Measurements from ENCODE around the gene SERPINA4. TPM values are rescaled to one million over a fixed set of nuclear protein-coding genes. Genes with fewer than 3 reads are reported as not detected.

Gene SERPINA4
- total and polyA plus RNA-seq, 9 of the 15 experiments (the other 6 are each of a cell fraction or from before 2014, with no cell fraction given): not detected

DNA sequence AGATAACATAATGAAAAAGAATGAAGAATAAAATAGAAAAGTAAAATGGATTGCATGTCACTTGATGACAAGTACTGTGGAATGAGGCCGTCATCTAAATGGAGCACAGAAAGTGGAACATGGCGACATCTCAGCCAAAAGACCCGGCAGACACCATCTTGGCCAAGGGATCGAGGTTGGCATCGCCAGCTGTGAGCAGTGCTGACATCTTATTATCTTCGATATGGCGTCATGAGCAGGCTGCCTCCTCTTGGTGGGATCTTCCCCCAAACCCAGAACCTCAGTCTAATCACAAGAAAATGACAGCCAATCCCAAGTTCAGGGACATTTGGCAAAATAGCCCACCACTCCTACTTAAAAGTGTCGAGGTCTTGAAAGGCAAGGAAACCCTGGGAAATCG lies 35.1 kb downstream of the SERPINA4 start:
- ChIA-PET POLR2A (no interaction called here), CTCF (ENCODE audit: low intra/inter-chr PET ratio) (no interaction called here)
- DNase-seq (ENCODE audit: extremely low read depth in 1 of 4, low spot score in 3 of 4): no peak
- no peak for ATAC-seq
- Histone ChIP-seq H3K9ac (ENCODE audit: insufficient read depth in 1 of 2, low read depth in 2 of 2, low read length in 2 of 2) (no peak overlapping the region), H3K4me2 (ENCODE audit: insufficient read depth, low read length) (no peak overlapping the region), H3K9me3 (replicated peaks; ENCODE audit: control insufficient read depth, insufficient read depth, low read depth, low read length) (no peaks in the 10 kb centered on the region), H3K4me1 (replicated peaks in 1 of 2; ENCODE audit: control insufficient read depth in 2 of 2, insufficient read depth in 2 of 2, low read length in 2 of 2) (no peaks in the 10 kb centered on the region), H4K20me1 (replicated peaks; ENCODE audit: control insufficient read depth, insufficient read depth, low read length) (no peaks in the 10 kb centered on the region), H3K27me3 (ENCODE audit: control insufficient read depth in 2 of 2, insufficient read depth in 2 of 2, low read length in 2 of 2) (no peaks in the 10 kb centered on the region), H3K4me3 (no peak overlapping the region), H3K9me1 (ENCODE audit: control insufficient read depth, insufficient read depth, low read length) (no peaks in the 10 kb centered on the region), H3K79me2 (ENCODE audit: control insufficient read depth, insufficient read depth, low read length) (no peaks in the 10 kb centered on the region), H3K36me3 (ENCODE audit: control insufficient read depth, insufficient read depth, low read length) (no peaks in the 10 kb centered on the region), H3K27ac (ENCODE audit: extremely low read depth, low read depth, low read length) (no peak overlapping the region), H2AFZ (ENCODE audit: low read depth, low read length) (no peak overlapping the region)
- WGBS (ENCODE audit: insufficient coverage, low coverage, missing lambda C conversion rate): 4% methylated on average over 7 of the region's 9 CpGs
- no peak for FAIRE-seq
- intact Hi-C loops (cut with micrococcal nuclease): no loop called here
- no TSS peak for BruUV-seq (replicated peaks)
- in situ Hi-C loops (cut with MboI): no loop called here
- TF ChIP-seq, protein P1, sequence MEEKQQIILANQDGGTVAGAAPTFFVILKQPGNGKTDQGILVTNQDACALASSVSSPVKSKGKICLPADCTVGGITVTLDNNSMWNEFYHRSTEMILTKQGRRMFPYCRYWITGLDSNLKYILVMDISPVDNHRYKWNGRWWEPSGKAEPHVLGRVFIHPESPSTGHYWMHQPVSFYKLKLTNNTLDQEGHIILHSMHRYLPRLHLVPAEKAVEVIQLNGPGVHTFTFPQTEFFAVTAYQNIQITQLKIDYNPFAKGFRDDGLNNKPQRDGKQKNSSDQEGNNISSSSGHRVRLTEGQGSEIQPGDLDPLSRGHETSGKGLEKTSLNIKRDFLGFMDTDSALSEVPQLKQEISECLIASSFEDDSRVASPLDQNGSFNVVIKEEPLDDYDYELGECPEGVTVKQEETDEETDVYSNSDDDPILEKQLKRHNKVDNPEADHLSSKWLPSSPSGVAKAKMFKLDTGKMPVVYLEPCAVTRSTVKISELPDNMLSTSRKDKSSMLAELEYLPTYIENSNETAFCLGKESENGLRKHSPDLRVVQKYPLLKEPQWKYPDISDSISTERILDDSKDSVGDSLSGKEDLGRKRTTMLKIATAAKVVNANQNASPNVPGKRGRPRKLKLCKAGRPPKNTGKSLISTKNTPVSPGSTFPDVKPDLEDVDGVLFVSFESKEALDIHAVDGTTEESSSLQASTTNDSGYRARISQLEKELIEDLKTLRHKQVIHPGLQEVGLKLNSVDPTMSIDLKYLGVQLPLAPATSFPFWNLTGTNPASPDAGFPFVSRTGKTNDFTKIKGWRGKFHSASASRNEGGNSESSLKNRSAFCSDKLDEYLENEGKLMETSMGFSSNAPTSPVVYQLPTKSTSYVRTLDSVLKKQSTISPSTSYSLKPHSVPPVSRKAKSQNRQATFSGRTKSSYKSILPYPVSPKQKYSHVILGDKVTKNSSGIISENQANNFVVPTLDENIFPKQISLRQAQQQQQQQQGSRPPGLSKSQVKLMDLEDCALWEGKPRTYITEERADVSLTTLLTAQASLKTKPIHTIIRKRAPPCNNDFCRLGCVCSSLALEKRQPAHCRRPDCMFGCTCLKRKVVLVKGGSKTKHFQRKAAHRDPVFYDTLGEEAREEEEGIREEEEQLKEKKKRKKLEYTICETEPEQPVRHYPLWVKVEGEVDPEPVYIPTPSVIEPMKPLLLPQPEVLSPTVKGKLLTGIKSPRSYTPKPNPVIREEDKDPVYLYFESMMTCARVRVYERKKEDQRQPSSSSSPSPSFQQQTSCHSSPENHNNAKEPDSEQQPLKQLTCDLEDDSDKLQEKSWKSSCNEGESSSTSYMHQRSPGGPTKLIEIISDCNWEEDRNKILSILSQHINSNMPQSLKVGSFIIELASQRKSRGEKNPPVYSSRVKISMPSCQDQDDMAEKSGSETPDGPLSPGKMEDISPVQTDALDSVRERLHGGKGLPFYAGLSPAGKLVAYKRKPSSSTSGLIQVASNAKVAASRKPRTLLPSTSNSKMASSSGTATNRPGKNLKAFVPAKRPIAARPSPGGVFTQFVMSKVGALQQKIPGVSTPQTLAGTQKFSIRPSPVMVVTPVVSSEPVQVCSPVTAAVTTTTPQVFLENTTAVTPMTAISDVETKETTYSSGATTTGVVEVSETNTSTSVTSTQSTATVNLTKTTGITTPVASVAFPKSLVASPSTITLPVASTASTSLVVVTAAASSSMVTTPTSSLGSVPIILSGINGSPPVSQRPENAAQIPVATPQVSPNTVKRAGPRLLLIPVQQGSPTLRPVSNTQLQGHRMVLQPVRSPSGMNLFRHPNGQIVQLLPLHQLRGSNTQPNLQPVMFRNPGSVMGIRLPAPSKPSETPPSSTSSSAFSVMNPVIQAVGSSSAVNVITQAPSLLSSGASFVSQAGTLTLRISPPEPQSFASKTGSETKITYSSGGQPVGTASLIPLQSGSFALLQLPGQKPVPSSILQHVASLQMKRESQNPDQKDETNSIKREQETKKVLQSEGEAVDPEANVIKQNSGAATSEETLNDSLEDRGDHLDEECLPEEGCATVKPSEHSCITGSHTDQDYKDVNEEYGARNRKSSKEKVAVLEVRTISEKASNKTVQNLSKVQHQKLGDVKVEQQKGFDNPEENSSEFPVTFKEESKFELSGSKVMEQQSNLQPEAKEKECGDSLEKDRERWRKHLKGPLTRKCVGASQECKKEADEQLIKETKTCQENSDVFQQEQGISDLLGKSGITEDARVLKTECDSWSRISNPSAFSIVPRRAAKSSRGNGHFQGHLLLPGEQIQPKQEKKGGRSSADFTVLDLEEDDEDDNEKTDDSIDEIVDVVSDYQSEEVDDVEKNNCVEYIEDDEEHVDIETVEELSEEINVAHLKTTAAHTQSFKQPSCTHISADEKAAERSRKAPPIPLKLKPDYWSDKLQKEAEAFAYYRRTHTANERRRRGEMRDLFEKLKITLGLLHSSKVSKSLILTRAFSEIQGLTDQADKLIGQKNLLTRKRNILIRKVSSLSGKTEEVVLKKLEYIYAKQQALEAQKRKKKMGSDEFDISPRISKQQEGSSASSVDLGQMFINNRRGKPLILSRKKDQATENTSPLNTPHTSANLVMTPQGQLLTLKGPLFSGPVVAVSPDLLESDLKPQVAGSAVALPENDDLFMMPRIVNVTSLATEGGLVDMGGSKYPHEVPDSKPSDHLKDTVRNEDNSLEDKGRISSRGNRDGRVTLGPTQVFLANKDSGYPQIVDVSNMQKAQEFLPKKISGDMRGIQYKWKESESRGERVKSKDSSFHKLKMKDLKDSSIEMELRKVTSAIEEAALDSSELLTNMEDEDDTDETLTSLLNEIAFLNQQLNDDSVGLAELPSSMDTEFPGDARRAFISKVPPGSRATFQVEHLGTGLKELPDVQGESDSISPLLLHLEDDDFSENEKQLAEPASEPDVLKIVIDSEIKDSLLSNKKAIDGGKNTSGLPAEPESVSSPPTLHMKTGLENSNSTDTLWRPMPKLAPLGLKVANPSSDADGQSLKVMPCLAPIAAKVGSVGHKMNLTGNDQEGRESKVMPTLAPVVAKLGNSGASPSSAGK (IDR thresholded peaks at IDR 0.05): no peak
- TF ChIP-seq, protein P2, sequence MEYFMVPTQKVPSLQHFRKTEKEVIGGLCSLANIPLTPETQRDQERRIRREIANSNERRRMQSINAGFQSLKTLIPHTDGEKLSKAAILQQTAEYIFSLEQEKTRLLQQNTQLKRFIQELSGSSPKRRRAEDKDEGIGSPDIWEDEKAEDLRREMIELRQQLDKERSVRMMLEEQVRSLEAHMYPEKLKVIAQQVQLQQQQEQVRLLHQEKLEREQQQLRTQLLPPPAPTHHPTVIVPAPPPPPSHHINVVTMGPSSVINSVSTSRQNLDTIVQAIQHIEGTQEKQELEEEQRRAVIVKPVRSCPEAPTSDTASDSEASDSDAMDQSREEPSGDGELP (CRISPR knock-in tag; IDR thresholded peaks at IDR 0.05; ENCODE audit: borderline replicate concordance): no peak
- TF ChIP-seq FOXJ2 (tag; IDR thresholded peaks at IDR 0.05) (no peak), GATAD2A (IDR thresholded peaks at IDR 0.05) (no peak), RB1 (IDR thresholded peaks at IDR 0.05; ENCODE audit: low read depth) (no peak), SMARCB1 (IDR thresholded peaks at IDR 0.05; ENCODE audit: insufficient read length, low read depth) (no peak), SMARCC2 (IDR thresholded peaks at IDR 0.05; ENCODE audit: low read depth) (no peak), POLR2AphosphoS5 (IDR thresholded peaks at IDR 0.05; ENCODE audit: control insufficient read depth, insufficient read depth, low read depth, low read length) (no peak), KLF6 (CRISPR knock-in tag; IDR thresholded peaks at IDR 0.05; ENCODE audit: borderline replicate concordance) (no peak), SIX5 (IDR thresholded peaks at IDR 0.05; ENCODE audit: borderline replicate concordance in 1 of 2, insufficient read depth in 1 of 2, low read depth in 1 of 2, low read length in 2 of 2) (no peak), RBBP5 (IDR thresholded peaks at IDR 0.05; ENCODE audit: borderline replicate concordance, insufficient read depth, low read length, poor library complexity, severe bottlenecking) (no peak)
